ENCODE measurements around the gene ELP1.

Gene ELP1

GRCh38 chr9:108953983-108954574, 20.2 kb upstream of the ELP1 start:
- no peak overlapping the region for H3K4me3 ChIP-seq (replicated peaks; ENCODE audit: low read depth, low read length)
- peak; percentile 38 for TF ChIP-seq CTCF (IDR thresholded peaks at IDR 0.05; ENCODE audit: low read depth, low read length, missing control alignments)
- peak; percentile 27 for DNase-seq (ENCODE audit: extremely low read depth, low read depth)

DNA sequence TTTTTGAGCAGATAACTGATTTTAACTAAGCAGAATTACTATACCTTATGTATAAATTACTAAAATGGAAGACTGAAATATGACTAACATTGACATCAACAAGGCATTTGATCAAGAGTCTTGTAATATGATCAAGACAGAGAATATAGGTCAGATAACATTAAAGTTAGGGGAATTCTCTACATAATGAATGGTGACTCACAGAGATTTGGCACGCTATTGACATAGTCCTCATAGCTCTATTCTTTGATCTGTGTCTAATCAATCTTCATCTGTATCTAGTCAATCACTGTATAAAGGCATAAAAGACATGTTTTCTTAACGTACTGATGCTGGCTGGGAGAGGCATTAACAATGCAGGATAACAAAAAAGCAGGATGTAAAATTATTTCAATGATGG, 17.7 kb upstream of the ELP1 start:
- no peak for DNase-seq (ENCODE audit: extremely low read depth, low read depth)
- no peak overlapping the region for H3K4me3 ChIP-seq (replicated peaks; ENCODE audit: low read depth, low read length)
- TF ChIP-seq CTCF (IDR thresholded peaks at IDR 0.05; ENCODE audit: low read depth, low read length, missing control alignments): no peak

DNA sequence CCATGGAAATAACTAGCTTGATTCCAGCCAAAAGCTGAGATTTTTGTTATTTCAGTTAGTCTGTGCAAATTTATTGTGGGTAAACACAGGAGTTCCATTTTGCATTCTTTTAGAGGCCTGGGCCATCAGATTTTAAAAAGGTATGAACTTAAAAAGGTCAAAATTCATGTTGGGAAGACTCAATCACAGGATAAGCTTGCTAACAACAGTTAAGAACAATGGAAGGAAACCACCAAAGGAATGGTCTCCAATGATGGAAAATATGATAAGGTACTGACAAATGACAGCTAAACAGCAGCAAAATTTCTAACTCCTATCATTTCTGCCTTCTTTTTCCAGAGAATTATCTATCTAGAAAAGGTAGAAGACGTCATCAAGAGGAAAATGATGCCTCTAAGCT, 16.2 kb upstream of the ELP1 start:
- no peak overlapping the region for H3K4me3 ChIP-seq (replicated peaks; ENCODE audit: low read depth, low read length)
- no peak for TF ChIP-seq CTCF (IDR thresholded peaks at IDR 0.05; ENCODE audit: low read depth, low read length, missing control alignments)
- no peak for DNase-seq (ENCODE audit: extremely low read depth, low read depth)

DNA sequence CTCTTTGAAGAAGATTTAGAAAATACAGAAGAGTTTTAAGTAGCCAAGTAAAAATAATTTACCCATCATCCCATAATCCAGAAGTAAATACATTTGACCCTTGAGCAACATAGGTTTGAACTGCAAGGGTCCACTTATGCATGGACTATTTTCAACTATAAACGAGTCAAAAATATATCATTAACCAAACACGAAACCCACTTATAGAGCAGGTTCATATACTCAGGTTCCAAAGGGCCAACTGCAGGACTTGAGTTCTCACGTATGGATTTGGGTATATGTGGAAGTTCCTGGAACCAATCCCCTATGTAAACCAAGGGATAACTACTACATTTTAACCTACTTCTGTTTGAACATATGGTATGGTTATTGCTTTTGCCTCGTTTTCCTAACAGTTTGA, 6.1 kb upstream of the ELP1 start:
- no peak for TF ChIP-seq CTCF (IDR thresholded peaks at IDR 0.05; ENCODE audit: low read depth, low read length, missing control alignments)
- no peak for DNase-seq (ENCODE audit: extremely low read depth, low read depth)
- H3K4me3 ChIP-seq (replicated peaks; ENCODE audit: low read depth, low read length): no peak overlapping the region

GRCh38 chr9:108937561-108938305, 3.8 kb upstream of the ELP1 start:
- no peak for TF ChIP-seq CTCF (IDR thresholded peaks at IDR 0.05; ENCODE audit: low read depth, low read length, missing control alignments)
- no peak for DNase-seq (ENCODE audit: extremely low read depth, low read depth)

GRCh38 chr9:108934323-108934893, 484 bp upstream of the ELP1 start, which contains the start of gene ABITRAM:
ABITRAM (plus strand) TSS chr9:108934400; CDS start chr9:108934487, 87 bp downstream.
- peak; percentile 31 for DNase-seq (ENCODE audit: extremely low read depth, low read depth)
- no peak for TF ChIP-seq CTCF (IDR thresholded peaks at IDR 0.05; ENCODE audit: low read depth, low read length, missing control alignments)
- peak within 1 kb of the TSS; percentile 97 for H3K4me3 ChIP-seq (replicated peaks; ENCODE audit: low read depth, low read length)

More at GRCh38 chr9:108937561-108938305, 3.8 kb upstream of the ELP1 start:
- H3K4me3 ChIP-seq (replicated peaks; ENCODE audit: low read depth, low read length): no peak overlapping the region

Data from HFF-Myc (cell line).